Activated CD8-positive, alpha-beta T cell treated with anti-CD3 and anti-CD28 coated beads for 36 hours (primary cell): ENCODE results near the gene PHLDA3. TPM values are rescaled to one million over a fixed set of nuclear protein-coding genes. Genes with fewer than 3 reads are reported as not detected.

Experiments used
- ATAC-seq: fragments of 200-7000 bp; cut with Tn5 transposase; one replicate; pipeline ENCODE4 v1.10.0; 2021; ENCODE audit warnings: mild to moderate bottlenecking, moderate library complexity
- CTCF ChIA-PET: fragments of 350-600 bp; sonication (Branson Sonifier 250); formaldehyde crosslinking; loops from one replicate; lab custom pipeline; 2021; ENCODE audit warnings: antibody characterized with exemption; lab: Charles Lee
- POLR2A ChIA-PET: fragments of 350-600 bp; sonication (Branson Sonifier 250); formaldehyde crosslinking; loops from one replicate; lab custom pipeline; 2021; ENCODE audit warnings: antibody characterized with exemption; lab: Charles Lee
- DNase-seq: peaks from one replicate; pipeline ENCODE4 v3.0.0-alpha.2; 2020
- H3K27ac Mint-ChIP-seq: one replicate; pipeline ENCODE4 v1.8.0; 2021; ENCODE audit warnings: mild to moderate bottlenecking, mixed read lengths
- H3K27me3 Mint-ChIP-seq: one replicate; pipeline ENCODE4 v1.8.0; 2021; ENCODE audit warnings: mixed read lengths
- H3K36me3 Mint-ChIP-seq: one replicate; pipeline ENCODE4 v1.8.0; 2021; ENCODE audit warnings: low read depth, mixed read lengths
- H3K4me1 Mint-ChIP-seq: one replicate; pipeline ENCODE4 v1.8.0; 2021; ENCODE audit warnings: low read depth, mixed read lengths
- H3K4me3 Mint-ChIP-seq: one replicate; pipeline ENCODE4 v1.8.0; 2021; ENCODE audit warnings: mild to moderate bottlenecking, moderate library complexity, mixed read lengths
- H3K9me3 Mint-ChIP-seq: one replicate; pipeline ENCODE4 v1.8.0; 2021; ENCODE audit warnings: mixed read lengths
- intact Hi-C: fragments of 100-400 bp; cut with micrococcal nuclease; formaldehyde crosslinking; loops from one replicate; pipeline ENCODE4 v1.10.0; 2022
- total RNA-seq, 2 experiments: library from RNA; stranded (reverse); gene quantifications; one replicate each; pipeline ENCODE4 v1.2.3, GENCODE V29; 2021
- TF ChIP-seq, protein P1 (sequence below): fragments of 200-600 bp; IDR thresholded peaks from one replicate; pipeline ENCODE4 v1.8.0; 2022; ENCODE audit warnings: antibody characterized with exemption, mild to moderate bottlenecking

Gene PHLDA3
- total RNA-seq, 2 experiments from 2014 or later: 6.2 to 7.9 TPM

- Mint-ChIP-seq H3K27ac (no peak overlapping the region), H3K36me3 (no peaks in the 10 kb centered on the region), H3K9me3 (no peaks in the 10 kb centered on the region), H3K4me1 (peaks cover 3% of the 10 kb centered on the region), H3K4me3 (no peak overlapping the region), H3K27me3 (no peaks in the 10 kb centered on the region)
- intact Hi-C loops: no loop called here
- ATAC-seq (no peak), DNase-seq (no peak)
- TF ChIP-seq, protein P1, sequence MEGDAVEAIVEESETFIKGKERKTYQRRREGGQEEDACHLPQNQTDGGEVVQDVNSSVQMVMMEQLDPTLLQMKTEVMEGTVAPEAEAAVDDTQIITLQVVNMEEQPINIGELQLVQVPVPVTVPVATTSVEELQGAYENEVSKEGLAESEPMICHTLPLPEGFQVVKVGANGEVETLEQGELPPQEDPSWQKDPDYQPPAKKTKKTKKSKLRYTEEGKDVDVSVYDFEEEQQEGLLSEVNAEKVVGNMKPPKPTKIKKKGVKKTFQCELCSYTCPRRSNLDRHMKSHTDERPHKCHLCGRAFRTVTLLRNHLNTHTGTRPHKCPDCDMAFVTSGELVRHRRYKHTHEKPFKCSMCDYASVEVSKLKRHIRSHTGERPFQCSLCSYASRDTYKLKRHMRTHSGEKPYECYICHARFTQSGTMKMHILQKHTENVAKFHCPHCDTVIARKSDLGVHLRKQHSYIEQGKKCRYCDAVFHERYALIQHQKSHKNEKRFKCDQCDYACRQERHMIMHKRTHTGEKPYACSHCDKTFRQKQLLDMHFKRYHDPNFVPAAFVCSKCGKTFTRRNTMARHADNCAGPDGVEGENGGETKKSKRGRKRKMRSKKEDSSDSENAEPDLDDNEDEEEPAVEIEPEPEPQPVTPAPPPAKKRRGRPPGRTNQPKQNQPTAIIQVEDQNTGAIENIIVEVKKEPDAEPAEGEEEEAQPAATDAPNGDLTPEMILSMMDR: no peak
- CTCF ChIA-PET: no interaction called here
- POLR2A ChIA-PET: no interaction called here
These were observed 46.5 kb downstream of the PHLDA3 start for GRCh38 chr1:201422436-201423030.

- DNase-seq (no peak), ATAC-seq (no peak)
- ChIA-PET CTCF (no interaction called here), POLR2A (no interaction called here)
- Mint-ChIP-seq H3K27me3 (no peaks in the 10 kb centered on the region), H3K4me1 (peaks cover 3% of the 10 kb centered on the region), H3K27ac (no peak overlapping the region), H3K9me3 (no peaks in the 10 kb centered on the region), H3K4me3 (no peak overlapping the region), H3K36me3 (no peaks in the 10 kb centered on the region)
- intact Hi-C loops: no loop called here
- TF ChIP-seq, protein P1: no peak
These were observed 47.0 kb downstream of the PHLDA3 start for GRCh38 chr1:201422026-201422425.

DNA sequence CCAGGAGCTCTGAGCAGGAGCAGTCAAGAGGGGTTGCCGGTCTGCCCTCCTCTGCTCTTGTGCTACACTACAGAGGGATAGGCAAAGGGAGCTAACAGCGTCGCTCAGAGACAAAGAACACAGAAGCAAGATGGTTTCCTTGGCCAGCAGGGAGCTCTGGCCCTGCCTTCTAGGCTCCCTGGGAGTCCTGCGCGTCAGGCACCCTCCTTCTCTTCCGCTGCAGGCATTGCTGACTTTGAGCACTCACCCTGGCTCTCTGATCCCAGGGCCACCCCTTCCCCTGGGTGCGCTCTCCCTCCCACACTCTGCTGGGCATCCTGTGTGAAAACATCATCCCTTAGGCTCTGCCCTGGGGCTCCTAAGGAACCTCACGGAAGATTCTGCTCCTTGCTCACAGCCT is 47.9 kb downstream of the PHLDA3 start:
- TF ChIP-seq, protein P1: no peak
- Mint-ChIP-seq H3K4me3 (no peak overlapping the region), H3K36me3 (no peaks in the 10 kb centered on the region), H3K27me3 (no peaks in the 10 kb centered on the region), H3K4me1 (no peaks in the 10 kb centered on the region), H3K27ac (no peak overlapping the region), H3K9me3 (no peaks in the 10 kb centered on the region)
- ChIA-PET CTCF (no interaction called here), POLR2A (no interaction called here)
- ATAC-seq (no peak), DNase-seq (no peak)
- intact Hi-C loops: no loop called here

DNA sequence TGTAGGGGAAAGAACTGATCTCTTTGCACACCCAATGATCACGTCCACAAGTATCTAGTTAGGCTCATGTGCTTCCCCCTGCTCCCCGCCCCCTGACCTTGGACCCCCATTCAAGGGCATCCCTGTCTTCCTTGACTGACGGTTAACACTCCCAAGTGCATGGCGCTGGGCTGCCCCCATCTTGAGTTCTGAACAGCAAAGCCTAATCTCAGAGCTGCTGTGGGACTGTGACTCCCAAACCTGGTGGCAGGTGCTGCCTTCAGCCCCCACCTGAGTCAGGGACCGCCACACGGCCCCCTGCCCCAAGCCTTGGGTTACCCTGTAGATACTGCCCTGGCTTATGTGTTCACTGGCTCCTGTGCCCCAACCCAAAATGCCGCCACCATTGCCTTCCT is 48.4 kb downstream of the PHLDA3 start:
- TF ChIP-seq, protein P1: no peak
- no peak for ATAC-seq

GRCh38 chr1:201419746-201420607 is 49.0 kb downstream of the PHLDA3 start:
- ChIA-PET CTCF (interaction anchor here (1.1 kb wide), 1 partner anchor 15 kb away, joined by 4 read pairs; no protein-coding TSS in a partner anchor), POLR2A (no interaction called here)
- Mint-ChIP-seq H3K4me3 (no peak overlapping the region), H3K27ac (no peak overlapping the region), H3K9me3 (no peaks in the 10 kb centered on the region), H3K4me1 (no peaks in the 10 kb centered on the region), H3K27me3 (no peaks in the 10 kb centered on the region), H3K36me3 (no peaks in the 10 kb centered on the region)
- TF ChIP-seq, protein P1: no peak
- DNase-seq: no peak
- no peak for ATAC-seq
- intact Hi-C loops: no loop called here

More for the DNA sequence above, 48.4 kb downstream of the PHLDA3 start:
- Mint-ChIP-seq H3K9me3 (no peaks in the 10 kb centered on the region), H3K27me3 (no peaks in the 10 kb centered on the region), H3K27ac (no peak overlapping the region), H3K36me3 (no peaks in the 10 kb centered on the region), H3K4me3 (no peak overlapping the region), H3K4me1 (no peaks in the 10 kb centered on the region)
- intact Hi-C loops: no loop called here
- DNase-seq: no peak
- CTCF ChIA-PET: no interaction called here
- POLR2A ChIA-PET: no interaction called here
